Activated CD4-positive, alpha-beta T cell treated with anti-CD3 and anti-CD28 coated beads, Interleukin-2, amount 10 ng/mL, durations not matched to agents 7 days and 5 days (primary cell): ENCODE results near the gene RDX. TPM values are rescaled to one million over a fixed set of nuclear protein-coding genes. Genes with fewer than 3 reads are reported as not detected.
A peak's percentile ranks its signal among the peaks of the same experiment; 100 is the strongest.
"Not testable (repeated sequence)": the region's sequence is repeated elsewhere in the genome, so short reads cannot be mapped to it uniquely, and the experiment has no call there.

Experiments
- CTCF ChIA-PET: fragments of 350-600 bp; sonication (Branson Sonifier 250); formaldehyde crosslinking; loops from one replicate; lab custom pipeline; 2021; ENCODE audit warnings: antibody characterized with exemption; lab: Charles Lee
- POLR2A ChIA-PET: fragments of 350-600 bp; sonication (Branson Sonifier 250); formaldehyde crosslinking; loops from one replicate; lab custom pipeline; 2021; ENCODE audit warnings: antibody characterized with exemption; lab: Charles Lee
- DNase-seq: peaks from one replicate; pipeline ENCODE4 v3.0.0-alpha.2; 2020
- H3K27ac Mint-ChIP-seq: one replicate; pipeline ENCODE4 v1.8.0; 2021; ENCODE audit warnings: mild to moderate bottlenecking, moderate library complexity, mixed read lengths
- H3K27me3 Mint-ChIP-seq: one replicate; pipeline ENCODE4 v1.8.0; 2021; ENCODE audit warnings: mixed read lengths
- H3K36me3 Mint-ChIP-seq: one replicate; pipeline ENCODE4 v1.8.0; 2021; ENCODE audit warnings: low read depth, mixed read lengths
- H3K4me1 Mint-ChIP-seq: one replicate; pipeline ENCODE4 v1.8.0; 2021; ENCODE audit warnings: mixed read lengths
- H3K4me3 Mint-ChIP-seq: one replicate; pipeline ENCODE4 v1.8.0; 2021; ENCODE audit warnings: mild to moderate bottlenecking, moderate library complexity, mixed read lengths
- H3K9me3 Mint-ChIP-seq: one replicate; pipeline ENCODE4 v1.8.0; 2021; ENCODE audit warnings: mixed read lengths
- total RNA-seq, 2 experiments: library from RNA; stranded (reverse); gene quantifications; one replicate each; pipeline ENCODE4 v1.2.3, GENCODE V29; 2021

The RDX gene
- total RNA-seq, 2 experiments from 2014 or later, result 37.6 to 47.1 TPM

GRCh38 chr11:110287537-110287936 is 8.9 kb downstream of the RDX start:
- Mint-ChIP-seq H3K36me3 (peaks cover 18% of the 10 kb centered on the region), H3K4me3 (no peak overlapping the region), H3K27me3 (no peaks in the 10 kb centered on the region), H3K9me3 (no peaks in the 10 kb centered on the region), H3K4me1 (peaks cover 44% of the 10 kb centered on the region), H3K27ac (no peak overlapping the region)
- POLR2A ChIA-PET, result no interaction called here
- no peak for DNase-seq
- CTCF ChIA-PET, result interaction anchor here (1.3 kb wide), 1 partner anchor 10 kb away, joined by 3 read pairs; no protein-coding TSS in a partner anchor

GRCh38 chr11:110286298-110287040 is 9.9 kb downstream of the RDX start:
- Mint-ChIP-seq H3K27ac (no peak overlapping the region), H3K4me1 (peaks cover 44% of the 10 kb centered on the region), H3K4me3 (no peak overlapping the region), H3K27me3 (no peaks in the 10 kb centered on the region), H3K36me3 (peaks cover 16% of the 10 kb centered on the region), H3K9me3 (no peaks in the 10 kb centered on the region)
- ChIA-PET CTCF (no interaction called here), POLR2A (no interaction called here)
- DNase-seq, result no peak

GRCh38 chr11:110283862-110284261 is 12.6 kb downstream of the RDX start:
- Mint-ChIP-seq H3K4me3 (no peak overlapping the region), H3K36me3 (peaks cover 8% of the 10 kb centered on the region), H3K9me3 (no peaks in the 10 kb centered on the region), H3K4me1 (peaks cover 32% of the 10 kb centered on the region), H3K27me3 (no peaks in the 10 kb centered on the region), H3K27ac (no peak overlapping the region)
- no peak for DNase-seq
- ChIA-PET POLR2A (no interaction called here), CTCF (no interaction called here)

GRCh38 chr11:110280595-110280994 is 15.8 kb downstream of the RDX start:
- H3K27me3 Mint-ChIP-seq, H3K4me3 Mint-ChIP-seq, POLR2A ChIA-PET, H3K9me3 Mint-ChIP-seq, DNase-seq, H3K27ac Mint-ChIP-seq: not testable (repeated sequence)
- CTCF ChIA-PET, result interaction anchor here (0.9 to 1.7 kb wide), 5 partner anchors 10 to 59 kb away, joined by 3 to 4 read pairs (median 4); no protein-coding TSS in a partner anchor
- peaks cover 26% of the 10 kb centered on the region for H3K36me3 Mint-ChIP-seq
- H3K4me1 Mint-ChIP-seq, result peaks cover 11% of the 10 kb centered on the region

GRCh38 chr11:110279881-110280280 is 16.5 kb downstream of the RDX start:
- Mint-ChIP-seq H3K4me3 (no peak overlapping the region), H3K27me3 (no peaks in the 10 kb centered on the region), H3K4me1 (peaks cover 11% of the 10 kb centered on the region), H3K36me3 (peaks cover 31% of the 10 kb centered on the region), H3K9me3 (no peaks in the 10 kb centered on the region), H3K27ac (no peak overlapping the region)
- ChIA-PET CTCF (interaction anchor here (0.6 to 1.7 kb wide), 6 partner anchors 11 to 59 kb away, joined by 3 to 4 read pairs (median 4); no protein-coding TSS in a partner anchor), POLR2A (interaction anchor here (0.7 kb wide), 1 partner anchor 47 kb away, joined by 9 read pairs; no protein-coding TSS in a partner anchor)
- DNase-seq, result no peak

GRCh38 chr11:110272919-110273318 is 23.5 kb downstream of the RDX start:
- Mint-ChIP-seq H3K4me1 (peaks cover 26% of the 10 kb centered on the region), H3K9me3 (no peaks in the 10 kb centered on the region), H3K27me3 (no peaks in the 10 kb centered on the region), H3K36me3 (peaks cover 49% of the 10 kb centered on the region), H3K27ac (peak overlapping the region; percentile 46), H3K4me3 (no peak overlapping the region)
- ChIA-PET POLR2A (interaction anchor here (0.6 kb wide), 1 partner anchor 1969 kb away, joined by 3 read pairs; no protein-coding TSS in a partner anchor), CTCF (interaction anchor here (0.8 to 0.9 kb wide), 2 partner anchors 23 to 157 kb away, joined by 3 read pairs; partner anchors contain the start of gene FDX1)
- DNase-seq, result no peak

GRCh38 chr11:110269996-110270395 is 26.4 kb downstream of the RDX start:
- CTCF ChIA-PET, result no interaction called here

GRCh38 chr11:110268441-110268840 is 28.0 kb downstream of the RDX start:
- ChIA-PET CTCF (interaction anchor here (0.6 to 1.5 kb wide), 5 partner anchors 11 to 70 kb away, joined by 3 to 7 read pairs (median 4); no protein-coding TSS in a partner anchor), POLR2A (no interaction called here)
- Mint-ChIP-seq H3K4me3 (no peak overlapping the region), H3K27me3 (no peaks in the 10 kb centered on the region), H3K36me3 (peaks cover 38% of the 10 kb centered on the region), H3K27ac (peak overlapping the region; percentile 4), H3K9me3 (no peaks in the 10 kb centered on the region), H3K4me1 (peaks cover 24% of the 10 kb centered on the region)
- DNase-seq, result no peak

More at GRCh38 chr11:110269996-110270395, 26.4 kb downstream of the RDX start:
- POLR2A ChIA-PET, result no interaction called here
- H3K36me3 Mint-ChIP-seq, result peaks cover 37% of the 10 kb centered on the region
- no peak for DNase-seq
- no peak overlapping the region for H3K4me3 Mint-ChIP-seq
- H3K4me1 Mint-ChIP-seq, result peaks cover 26% of the 10 kb centered on the region
- H3K27ac Mint-ChIP-seq, result no peak overlapping the region
- H3K9me3 Mint-ChIP-seq, result no peaks in the 10 kb centered on the region
- no peaks in the 10 kb centered on the region for H3K27me3 Mint-ChIP-seq

- CTCF ChIA-PET, result no interaction called here
- H3K4me1 Mint-ChIP-seq, result no peaks in the 10 kb centered on the region
- no peak overlapping the region for H3K27ac Mint-ChIP-seq
- no peaks in the 10 kb centered on the region for H3K27me3 Mint-ChIP-seq
- POLR2A ChIA-PET, result no interaction called here
- no peak for DNase-seq
- H3K9me3 Mint-ChIP-seq, result no peaks in the 10 kb centered on the region
- H3K36me3 Mint-ChIP-seq, result peaks cover 42% of the 10 kb centered on the region
- no peak overlapping the region for H3K4me3 Mint-ChIP-seq
Measured at GRCh38 chr11:110262072-110262403, 34.4 kb downstream of the RDX start.

GRCh38 chr11:110261195-110262071 is 35.0 kb downstream of the RDX start:
- Mint-ChIP-seq H3K9me3 (no peaks in the 10 kb centered on the region), H3K27me3 (no peaks in the 10 kb centered on the region), H3K4me3 (no peak overlapping the region), H3K36me3 (peaks cover 42% of the 10 kb centered on the region), H3K27ac (no peak overlapping the region), H3K4me1 (no peaks in the 10 kb centered on the region)
- DNase-seq, result no peak
- CTCF ChIA-PET, result no interaction called here
- POLR2A ChIA-PET, result no interaction called here

GRCh38 chr11:110253525-110253924 is 42.9 kb downstream of the RDX start:
- ChIA-PET CTCF (no interaction called here), POLR2A (no interaction called here)
- H3K9me3 Mint-ChIP-seq, result no peaks in the 10 kb centered on the region
- H3K27me3 Mint-ChIP-seq, result no peaks in the 10 kb centered on the region
- no peak overlapping the region for H3K27ac Mint-ChIP-seq
- H3K36me3 Mint-ChIP-seq, result peaks cover 35% of the 10 kb centered on the region
- peaks cover 6% of the 10 kb centered on the region for H3K4me1 Mint-ChIP-seq
- H3K4me3 Mint-ChIP-seq, result no peak overlapping the region
- no peak for DNase-seq

GRCh38 chr11:110251836-110252235 is 44.6 kb downstream of the RDX start:
- Mint-ChIP-seq H3K4me3 (no peak overlapping the region), H3K4me1 (peaks cover 6% of the 10 kb centered on the region), H3K27ac (no peak overlapping the region), H3K36me3 (peaks cover 28% of the 10 kb centered on the region), H3K9me3 (no peaks in the 10 kb centered on the region), H3K27me3 (no peaks in the 10 kb centered on the region)
- ChIA-PET CTCF (interaction anchor here (1.0 kb wide), 1 partner anchor 16 kb away, joined by 3 read pairs; no protein-coding TSS in a partner anchor), POLR2A (no interaction called here)
- DNase-seq, result no peak
